ENCODE data around the gene RPS27. TPM values are rescaled to one million over a fixed set of nuclear protein-coding genes. Genes with fewer than 3 reads are reported as not detected.

RPS27 gene
- total and polyA plus RNA-seq, 2 of the 13 experiments (the other 11 are each of a cell fraction or from before 2014, with no cell fraction given) = 3,737 to 9,964 TPM

- no peak; the same call in 1 of the 2 replicates for TF ChIP-seq E2F5 (CRISPR knock-in tag; conservative IDR thresholded peaks at IDR 0.05)
- 0 out of 2 replicates have a peak, but pooled peaks have one; percentile 14 for TF ChIP-seq THYN1 (CRISPR knock-in tag; IDR thresholded peaks at IDR 0.05; ENCODE audit: borderline replicate concordance, low read depth)
- no peak for TF ChIP-seq TBL1XR1 (IDR thresholded peaks at IDR 0.05; ENCODE audit: borderline replicate concordance, low read length, partially characterized antibody)
- TF ChIP-seq ZNF230 (CRISPR knock-in tag; IDR thresholded peaks at IDR 0.05) = peak; percentile 78; the same call in 1 of the 2 replicates
- TF ChIP-seq TBX2 (CRISPR knock-in tag; IDR thresholded peaks at IDR 0.05; ENCODE audit: borderline replicate concordance) = peak; percentile 89
- TF ChIP-seq GFI1 (CRISPR knock-in tag; IDR thresholded peaks at IDR 0.05; ENCODE audit: borderline replicate concordance) = peak; percentile 55; the same call in 1 of the 2 replicates
- TF ChIP-seq FOXP1 (IDR thresholded peaks at IDR 0.05) = no peak
- TF ChIP-seq FOXP1 (CRISPR knock-in tag; IDR thresholded peaks at IDR 0.05) = peak; percentile 14; the same call in 1 of the 2 replicates
- TF ChIP-seq ZSCAN29 (CRISPR knock-in tag; conservative IDR thresholded peaks at IDR 0.05) = peak; percentile 82
- TF ChIP-seq SRY (CRISPR knock-in tag; IDR thresholded peaks at IDR 0.05) = peak; percentile 85; the same call in 1 of the 2 replicates
- peak; percentile 9; the same call in 1 of the 2 replicates for TF ChIP-seq PRDM10 (CRISPR knock-in tag; IDR thresholded peaks at IDR 0.05; ENCODE audit: low read depth)
- no peak; the same call in 1 of the 2 replicates for TF ChIP-seq FOXJ3 (CRISPR knock-in tag; IDR thresholded peaks at IDR 0.05; ENCODE audit: borderline replicate concordance)
- peak; percentile 84 for TF ChIP-seq HINFP (CRISPR knock-in tag; IDR thresholded peaks at IDR 0.05; ENCODE audit: low read depth)
- peak; percentile 57 for TF ChIP-seq ZNF263 (CRISPR knock-in tag; IDR thresholded peaks at IDR 0.05)
- no peak for TF ChIP-seq HOMEZ (CRISPR knock-in tag; IDR thresholded peaks at IDR 0.05; ENCODE audit: low read depth)
- TF ChIP-seq CENPX (CRISPR knock-in tag; IDR thresholded peaks at IDR 0.05) = no peak
- TF ChIP-seq MXD3 (CRISPR knock-in tag; IDR thresholded peaks at IDR 0.05) = peak; percentile 91
- peak; percentile 70 for TF ChIP-seq TARDBP (CRISPR knock-in tag; IDR thresholded peaks at IDR 0.05)
- TF ChIP-seq ARNTL (CRISPR knock-in tag; IDR thresholded peaks at IDR 0.05) = peak; percentile 94
These were observed 23.2 kb upstream of the RPS27 start, which contains the start of gene CREB3L4 (continued) for GRCh38 chr1:153967107-153967999.
